Ascending aorta (tissue), 2 donors: Measurements from ENCODE around the gene CYP4F22. TPM values are rescaled to one million over a fixed set of nuclear protein-coding genes. Genes with fewer than 3 reads are reported as not detected.

Experiments used
- DNase-seq, 2 donors: peaks; one replicate each; pipeline ENCODE4 v3.0.0-alpha.2; 2019; ENCODE audit warnings: low spot score in 2 of 2
- H3K27ac ChIP-seq, 2 donors: fragments of 200-600 bp; sonication (generic); one replicate each; pipeline ENCODE4 v1.5.1; 2016 to 2017; ENCODE audit warnings: mild to moderate bottlenecking in 1 of 2
- H3K27me3 ChIP-seq: fragments of 200-600 bp; sonication (generic); one replicate; pipeline ENCODE4 v1.5.1; 2017
- H3K36me3 ChIP-seq, 2 donors: fragments of 200-600 bp; sonication (generic); one replicate each; pipeline ENCODE4 v1.5.1; 2016
- H3K4me1 ChIP-seq, 2 donors: fragments of 200-600 bp; sonication (generic); one replicate each; pipeline ENCODE4 v1.5.1; 2016 to 2017; ENCODE audit warnings: mild to moderate bottlenecking in 1 of 2
- H3K4me3 ChIP-seq, 2 donors: fragments of 200-600 bp; sonication (generic); one replicate each; pipeline ENCODE4 v1.5.1; 2016 to 2017; ENCODE audit warnings: mild to moderate bottlenecking in 1 of 2
- H3K9me3 ChIP-seq, 2 donors: fragments of 200-600 bp; sonication (generic); one replicate each; pipeline ENCODE4 v1.5.1; 2016
- CTCF ChIP-seq, 3 experiments: fragments of 200-600 bp in 2 of 3; fragments of 450-650 bp in 1 of 3; sonication (generic) in 2 of 3; IDR thresholded peaks; one replicate each; pipeline ENCODE4 v1.5.1; 2016 to 2019; ENCODE audit warnings: antibody characterized with exemption in 3 of 3, mild to moderate bottlenecking in 1 of 3, moderate library complexity in 1 of 3
- intact Hi-C: fragments of 100-400 bp; cut with DNase I; formaldehyde crosslinking; loops from one replicate; pipeline ENCODE4 v1.15.1; 2023
- total RNA-seq: library from RNA; depleted of rRNA; stranded (reverse); fragments of >200 nt; gene quantifications from one replicate; pipeline ENCODE4 v1.1.0, GENCODE V29; 2016

Gene CYP4F22
- total RNA-seq, 1 donor from 2014 or later: not detected

- intact Hi-C loops: no loop called here
- H3K4me1 ChIP-seq: no peaks in the 10 kb centered on the region
Observed at GRCh38 chr19:15488489-15489226, 19.7 kb upstream of the CYP4F22 start.

GRCh38 chr19:15495151-15495550 lies 13.2 kb upstream of the CYP4F22 start:
- H3K36me3 ChIP-seq: no peaks in the 10 kb centered on the region
- H3K4me3 ChIP-seq: no peak overlapping the region
- H3K4me1 ChIP-seq: no peaks in the 10 kb centered on the region
- no peak for TF ChIP-seq CTCF (IDR thresholded peaks at IDR 0.05)
- no peak for DNase-seq
- H3K9me3 ChIP-seq: no peaks in the 10 kb centered on the region
- H3K27ac ChIP-seq: no peak overlapping the region
- no peaks in the 10 kb centered on the region for H3K27me3 ChIP-seq
- intact Hi-C loops: no loop called here

More at GRCh38 chr19:15488489-15489226, 19.7 kb upstream of the CYP4F22 start:
- no peak overlapping the region for H3K27ac ChIP-seq
- no peaks in the 10 kb centered on the region for H3K36me3 ChIP-seq
- H3K9me3 ChIP-seq: no peaks in the 10 kb centered on the region
- H3K27me3 ChIP-seq: no peaks in the 10 kb centered on the region
- DNase-seq: no peak
- no peak overlapping the region for H3K4me3 ChIP-seq
- no peak for TF ChIP-seq CTCF (IDR thresholded peaks at IDR 0.05)

GRCh38 chr19:15498156-15498858 lies 10.0 kb upstream of the CYP4F22 start:
- Histone ChIP-seq H3K4me1 (no peaks in the 10 kb centered on the region), H3K9me3 (no peaks in the 10 kb centered on the region), H3K4me3 (no peak overlapping the region), H3K27me3 (no peaks in the 10 kb centered on the region), H3K27ac (no peak overlapping the region), H3K36me3 (no peaks in the 10 kb centered on the region)
- intact Hi-C loops: no loop called here
- DNase-seq: no peak
- TF ChIP-seq CTCF (IDR thresholded peaks at IDR 0.05): no peak

- Histone ChIP-seq H3K36me3 (no peaks in the 10 kb centered on the region), H3K27ac (no peak overlapping the region), H3K9me3 (no peaks in the 10 kb centered on the region), H3K4me1 (no peaks in the 10 kb centered on the region), H3K4me3 (no peak overlapping the region), H3K27me3 (no peaks in the 10 kb centered on the region)
- intact Hi-C loops: no loop called here
- TF ChIP-seq CTCF (IDR thresholded peaks at IDR 0.05): no peak
- no peak for DNase-seq
Observed at GRCh38 chr19:15498910-15499309, 9.4 kb upstream of the CYP4F22 start.

GRCh38 chr19:15501596-15501995 lies 6.7 kb upstream of the CYP4F22 start:
- intact Hi-C loops: no loop called here

More at GRCh38 chr19:15501596-15501995, 6.7 kb upstream of the CYP4F22 start:
- Histone ChIP-seq H3K4me1 (no peaks in the 10 kb centered on the region), H3K27ac (no peak overlapping the region), H3K4me3 (no peak overlapping the region), H3K9me3 (no peaks in the 10 kb centered on the region), H3K27me3 (no peaks in the 10 kb centered on the region), H3K36me3 (no peaks in the 10 kb centered on the region)
- DNase-seq: no peak
- no peak for TF ChIP-seq CTCF (IDR thresholded peaks at IDR 0.05)
